CD4-positive, alpha-beta T cell (primary cell): ENCODE results near the gene POLK. TPM values are rescaled to one million over a fixed set of nuclear protein-coding genes. Genes with fewer than 3 reads are reported as not detected.

Experiments used
- ATAC-seq: fragments of 200-7000 bp; cut with Tn5 transposase; one replicate; pipeline ENCODE4 v1.10.0; 2022; ENCODE audit warnings: mild to moderate bottlenecking; ENCODE audit not compliant: poor library complexity
- CTCF ChIA-PET: fragments of 350-600 bp; sonication (Branson Sonifier 250); formaldehyde crosslinking; loops from one replicate; lab custom pipeline; 2021; ENCODE audit warnings: antibody characterized with exemption, inconsistent platforms; lab: Charles Lee
- POLR2A ChIA-PET: fragments of 350-600 bp; sonication (Branson Sonifier 250); formaldehyde crosslinking; loops from one replicate; lab custom pipeline; 2021; ENCODE audit warnings: antibody characterized with exemption, inconsistent platforms; lab: Charles Lee
- DNase-seq, 14 experiments: peaks; one replicate each; pipeline ENCODE4 v3.0.0-alpha.2; 2013 to 2020; ENCODE audit warnings: mixed read lengths in 2 of 14
- H3K27ac ChIP-seq, 2 donors: one replicate each; pipeline versions ENCODE4 v1.5.1 to v1.7.0; 2013; ENCODE audit warnings: low read length in 2 of 2, low read depth in 1 of 2, mild to moderate bottlenecking in 1 of 2
- H3K27me3 ChIP-seq, 2 experiments: 1 replicate in 1 of 2; 2 replicates in 1 of 2; pipeline versions ENCODE4 v1.6.1 to v1.7.0; 2013; ENCODE audit warnings: low read length in 2 of 2, control low read depth in 1 of 2, mild to moderate bottlenecking in 1 of 2, moderate library complexity in 1 of 2; ENCODE audit not compliant: insufficient read depth in 2 of 2, control insufficient read depth in 1 of 2
- H3K36me3 ChIP-seq: one replicate; pipeline ENCODE4 v1.6.1; 2013; ENCODE audit warnings: low read length, control low read depth; ENCODE audit not compliant: insufficient read depth
- H3K4me1 ChIP-seq: one replicate; pipeline ENCODE4 v1.6.1; 2013; ENCODE audit warnings: low read length, control low read depth; ENCODE audit not compliant: insufficient read depth
- H3K4me3 ChIP-seq: one replicate; pipeline ENCODE4 v1.5.1; 2013; ENCODE audit warnings: mild to moderate bottlenecking, low read length, moderate library complexity
- H3K9me3 ChIP-seq, 2 experiments: 1 replicate in 1 of 2; 2 replicates in 1 of 2; pipeline versions ENCODE4 v1.6.1 to v1.7.0; 2013; ENCODE audit warnings: low read length in 2 of 2, mild to moderate bottlenecking in 2 of 2, control low read depth in 1 of 2, moderate library complexity in 1 of 2; ENCODE audit not compliant: control insufficient read depth in 1 of 2, insufficient read depth in 1 of 2
- H3K27ac Mint-ChIP-seq: one replicate; pipeline ENCODE4 v1.8.0; 2020; ENCODE audit warnings: mixed read lengths
- H3K27me3 Mint-ChIP-seq: one replicate; pipeline ENCODE4 v1.8.0; 2021; ENCODE audit warnings: mixed read lengths
- H3K36me3 Mint-ChIP-seq: one replicate; pipeline ENCODE4 v1.8.0; 2021; ENCODE audit warnings: low read depth, mixed read lengths
- H3K4me1 Mint-ChIP-seq: one replicate; pipeline ENCODE4 v1.8.0; 2021; ENCODE audit warnings: low read depth, mixed read lengths
- H3K4me3 Mint-ChIP-seq: one replicate; pipeline ENCODE4 v1.8.0; 2020; ENCODE audit warnings: mild to moderate bottlenecking, mixed read lengths
- H3K9me3 Mint-ChIP-seq: one replicate; pipeline ENCODE4 v1.8.0; 2020; ENCODE audit warnings: mixed read lengths
- intact Hi-C, 2 experiments: fragments of 100-400 bp; cut with DNase I in 1 of 2; cut with micrococcal nuclease in 1 of 2; formaldehyde crosslinking; loops; one replicate each; pipeline versions ENCODE4 v1.15.1 to v1.9.0; 2023 to 2025; cut with DNase I, micrococcal nuclease
- total RNA-seq, 174 experiments: library from RNA in 2 of 174; stranded (reverse) in 2 of 174; gene quantifications; one replicate each; pipeline ENCODE4 v1.2.3 and lab custom pipeline; 2021 to 2026
- TF ChIP-seq, protein P1 (sequence below): fragments of 200-600 bp; IDR thresholded peaks from one replicate; pipeline ENCODE4 v1.8.0; 2022; ENCODE audit warnings: antibody characterized with exemption, mild to moderate bottlenecking

The POLK gene
- total RNA-seq, 2 experiments from 2014 or later: 10.0 to 10.3 TPM

DNA sequence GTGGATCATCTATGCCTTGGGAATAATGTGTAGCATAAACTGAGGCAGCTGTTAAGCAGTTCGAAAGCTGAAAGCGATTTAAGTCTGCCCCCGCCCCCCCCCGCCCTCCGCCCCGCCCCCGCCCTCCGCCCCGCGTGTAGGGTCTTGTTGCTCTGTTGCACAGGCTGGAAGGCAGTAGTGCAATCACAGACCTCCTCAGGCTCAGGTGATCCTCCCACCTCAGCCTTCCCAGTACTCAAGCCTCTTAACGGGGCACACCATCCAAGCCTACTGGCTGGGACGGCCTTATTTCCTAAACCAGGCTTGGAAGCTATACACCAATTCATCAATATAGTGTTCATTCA, 100.5 kb downstream of the POLK start:
- Histone ChIP-seq H3K4me3 (no peak overlapping the region), H3K4me1 (peaks cover 9% of the 10 kb centered on the region), H3K36me3 (no peaks in the 10 kb centered on the region), H3K9me3 (peaks cover 0 to 9% of the 10 kb centered on the region in 2 experiments), H3K27me3 (peaks cover 6 to 18% of the 10 kb centered on the region in 2 experiments), H3K27ac (no peak overlapping the region)
- Mint-ChIP-seq H3K4me1 (peaks cover 6% of the 10 kb centered on the region), H3K27me3 (peaks cover 15% of the 10 kb centered on the region), H3K4me3 (no peak overlapping the region), H3K27ac (no peak overlapping the region), H3K36me3 (no peaks in the 10 kb centered on the region), H3K9me3 (no peaks in the 10 kb centered on the region)
- POLR2A ChIA-PET: no interaction called here
- CTCF ChIA-PET: no interaction called here
- TF ChIP-seq, protein P1, sequence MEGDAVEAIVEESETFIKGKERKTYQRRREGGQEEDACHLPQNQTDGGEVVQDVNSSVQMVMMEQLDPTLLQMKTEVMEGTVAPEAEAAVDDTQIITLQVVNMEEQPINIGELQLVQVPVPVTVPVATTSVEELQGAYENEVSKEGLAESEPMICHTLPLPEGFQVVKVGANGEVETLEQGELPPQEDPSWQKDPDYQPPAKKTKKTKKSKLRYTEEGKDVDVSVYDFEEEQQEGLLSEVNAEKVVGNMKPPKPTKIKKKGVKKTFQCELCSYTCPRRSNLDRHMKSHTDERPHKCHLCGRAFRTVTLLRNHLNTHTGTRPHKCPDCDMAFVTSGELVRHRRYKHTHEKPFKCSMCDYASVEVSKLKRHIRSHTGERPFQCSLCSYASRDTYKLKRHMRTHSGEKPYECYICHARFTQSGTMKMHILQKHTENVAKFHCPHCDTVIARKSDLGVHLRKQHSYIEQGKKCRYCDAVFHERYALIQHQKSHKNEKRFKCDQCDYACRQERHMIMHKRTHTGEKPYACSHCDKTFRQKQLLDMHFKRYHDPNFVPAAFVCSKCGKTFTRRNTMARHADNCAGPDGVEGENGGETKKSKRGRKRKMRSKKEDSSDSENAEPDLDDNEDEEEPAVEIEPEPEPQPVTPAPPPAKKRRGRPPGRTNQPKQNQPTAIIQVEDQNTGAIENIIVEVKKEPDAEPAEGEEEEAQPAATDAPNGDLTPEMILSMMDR: no peak
- ATAC-seq (no peak), DNase-seq (no peak)
- intact Hi-C loops: no loop called here

DNA sequence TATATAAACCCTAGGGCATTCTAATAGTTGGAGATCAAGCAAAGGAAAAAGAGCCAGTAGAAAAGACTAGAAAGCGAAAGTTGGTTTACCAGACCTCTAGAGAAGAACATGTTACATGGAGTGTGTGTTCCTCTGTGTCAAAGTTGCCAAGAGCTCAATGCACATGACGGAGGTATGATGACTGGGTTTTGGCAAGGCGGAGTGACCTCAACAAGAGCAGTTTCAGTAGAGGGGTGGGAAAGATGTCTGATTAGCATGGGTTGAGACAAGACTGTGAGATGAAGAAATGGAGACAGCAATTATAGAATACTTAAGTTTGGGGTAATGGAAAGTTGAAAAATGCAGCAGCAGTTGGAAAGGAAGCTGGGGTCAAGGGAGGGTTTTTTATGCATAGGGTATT, 101.2 kb downstream of the POLK start:
- POLR2A ChIA-PET: no interaction called here

GRCh38 chr5:75614176-75614575, 102.5 kb downstream of the POLK start:
- TF ChIP-seq, protein P1: no peak
- ATAC-seq (no peak), DNase-seq (no peak)
- H3K27me3 Mint-ChIP-seq: peaks cover 15% of the 10 kb centered on the region
- H3K27ac Mint-ChIP-seq: no peak overlapping the region
- ChIA-PET CTCF (no interaction called here), POLR2A (no interaction called here)
- intact Hi-C loops: no loop called here
- H3K4me3 Mint-ChIP-seq: no peak overlapping the region
- no peaks in the 10 kb centered on the region for H3K36me3 Mint-ChIP-seq
- peaks cover 9% of the 10 kb centered on the region for H3K4me1 ChIP-seq
- H3K36me3 ChIP-seq: no peaks in the 10 kb centered on the region
- H3K9me3 ChIP-seq: peaks cover 0 to 9% of the 10 kb centered on the region in 2 experiments
- H3K4me1 Mint-ChIP-seq: peaks cover 6% of the 10 kb centered on the region
- peaks cover 6 to 18% of the 10 kb centered on the region in 2 experiments for H3K27me3 ChIP-seq
- H3K27ac ChIP-seq: no peak overlapping the region
- H3K4me3 ChIP-seq: no peak overlapping the region
- no peaks in the 10 kb centered on the region for H3K9me3 Mint-ChIP-seq

More for the DNA sequence above, 101.2 kb downstream of the POLK start:
- ATAC-seq (no peak), DNase-seq (no peak)
- Histone ChIP-seq H3K4me1 (peaks cover 9% of the 10 kb centered on the region), H3K27ac (no peak overlapping the region), H3K4me3 (no peak overlapping the region), H3K27me3 (peaks cover 6 to 18% of the 10 kb centered on the region in 2 experiments), H3K36me3 (no peaks in the 10 kb centered on the region), H3K9me3 (peaks cover 0 to 9% of the 10 kb centered on the region in 2 experiments)
- no peaks in the 10 kb centered on the region for H3K9me3 Mint-ChIP-seq
- intact Hi-C loops: no loop called here
- H3K36me3 Mint-ChIP-seq: no peaks in the 10 kb centered on the region
- CTCF ChIA-PET: no interaction called here
- peaks cover 15% of the 10 kb centered on the region for H3K27me3 Mint-ChIP-seq
- no peak overlapping the region for H3K27ac Mint-ChIP-seq
- peaks cover 6% of the 10 kb centered on the region for H3K4me1 Mint-ChIP-seq
- TF ChIP-seq, protein P1: no peak
- no peak overlapping the region for H3K4me3 Mint-ChIP-seq
